H1 (cell line): Measurements from ENCODE around the gene CTNND2. TPM values are rescaled to one million over a fixed set of nuclear protein-coding genes. Genes with fewer than 3 reads are reported as not detected.

ENCODE experiments used
- CTCF ChIA-PET: fragments of 300-600 bp; sonication (Branson Sonifier 250); formaldehyde crosslinking; loops from one replicate; lab custom pipeline; 2021; ENCODE audit not compliant: partially characterized antibody; lab: Charles Lee
- POLR2A ChIA-PET: fragments of 300-600 bp; sonication (Branson Sonifier 250); formaldehyde crosslinking; loops from one replicate; lab custom pipeline; 2021; ENCODE audit warnings: inconsistent platforms; ENCODE audit not compliant: partially characterized antibody; lab: Charles Lee
- DNase-seq, 2 experiments: peaks; one replicate each; pipeline versions ENCODE4 v3.0.0 to v3.0.0-alpha.2; 2010 to 2022; ENCODE audit warnings: low spot score in 2 of 2, low read depth in 1 of 2, mixed read lengths in 1 of 2
- FAIRE-seq: peaks from 2 replicates; lab custom pipeline; 2011; peaks lifted over from hg19 to GRCh38; lab: Jason Lieb, UNC
- H2AFZ ChIP-seq: 2 replicates; pipeline ENCODE4 v1.8.1; 2012; ENCODE audit warnings: low read length, inconsistent platforms
- H2AK5ac ChIP-seq: 2 replicates; pipeline ENCODE4 v1.6.1; 2013; ENCODE audit warnings: low read depth, low read length
- H2BK120ac ChIP-seq: replicated peaks from 2 replicates; pipeline ENCODE3; 2013; ENCODE audit warnings: low read depth, low read length, inconsistent platforms
- H2BK12ac ChIP-seq: 2 replicates; pipeline ENCODE4 v1.6.1; 2013; ENCODE audit warnings: low read depth, low read length
- H2BK15ac ChIP-seq: 2 replicates; pipeline ENCODE4 v1.6.1; 2013; ENCODE audit warnings: low read length
- H2BK20ac ChIP-seq: 2 replicates; pipeline ENCODE4 v1.6.1; 2013; ENCODE audit warnings: low read length
- H2BK5ac ChIP-seq: 2 replicates; pipeline ENCODE4 v1.6.1; 2013; ENCODE audit warnings: low read depth, low read length
- H3K14ac ChIP-seq: 2 replicates; pipeline ENCODE4 v1.6.1; 2013; ENCODE audit warnings: inconsistent platforms; ENCODE audit not compliant: insufficient read length
- H3K18ac ChIP-seq: 2 replicates; pipeline ENCODE4 v1.6.1; 2013; ENCODE audit warnings: low read length; ENCODE audit errors: extremely low read depth
- H3K23ac ChIP-seq: 2 replicates; pipeline ENCODE4 v1.6.1; 2013; ENCODE audit warnings: inconsistent platforms; ENCODE audit not compliant: insufficient read length
- H3K23me2 ChIP-seq: 2 replicates; pipeline ENCODE4 v1.6.1; 2013; ENCODE audit warnings: low read depth, low read length
- H3K27ac ChIP-seq: 2 replicates; pipeline ENCODE4 v1.6.1; 2011; ENCODE audit warnings: low read depth, low read length, inconsistent platforms
- H3K27me3 ChIP-seq, 4 experiments: replicated peaks in 1 of 4; 1 replicate in 1 of 4; 2 replicates in 3 of 4; pipeline versions ENCODE4 v1.6.1 to v1.8.1; 2011 to 2013; ENCODE audit warnings: low read length in 3 of 4, mild to moderate bottlenecking in 3 of 4, inconsistent platforms in 2 of 4, mixed read lengths in 2 of 4, moderate library complexity in 1 of 4; ENCODE audit not compliant: control insufficient read depth in 3 of 4, insufficient read depth in 3 of 4; ENCODE audit errors: extremely low read depth in 1 of 4
- H3K36me3 ChIP-seq, 4 experiments: 2 replicates each; pipeline versions ENCODE4 v1.6.1 to v1.8.1; 2011 to 2013; ENCODE audit warnings: mild to moderate bottlenecking in 4 of 4, low read length in 3 of 4, moderate library complexity in 2 of 4, control low read depth in 1 of 4, inconsistent platforms in 1 of 4; ENCODE audit not compliant: insufficient read depth in 4 of 4, control insufficient read depth in 2 of 4
- H3K4ac ChIP-seq: replicated peaks from 2 replicates; pipeline ENCODE3; 2013; ENCODE audit warnings: low read length, low read depth, mixed read lengths, inconsistent platforms; ENCODE audit not compliant: insufficient read length
- H3K4me1 ChIP-seq, 4 experiments: replicated peaks in 1 of 4; 1 replicate in 1 of 4; 2 replicates in 3 of 4; pipeline versions ENCODE4 v1.6.1 to v1.8.1; 2011 to 2013; ENCODE audit warnings: low read length in 3 of 4, inconsistent platforms in 2 of 4, mixed read lengths in 1 of 4; ENCODE audit not compliant: insufficient read depth in 4 of 4, control insufficient read depth in 3 of 4
- H3K4me2 ChIP-seq, 2 experiments: 2 replicates each; pipeline versions ENCODE4 v1.6.1 to v1.8.1; 2011 to 2013; ENCODE audit warnings: low read depth in 2 of 2, low read length in 2 of 2, control low read depth in 1 of 2, inconsistent platforms in 1 of 2, mild to moderate bottlenecking in 1 of 2; ENCODE audit not compliant: insufficient read depth in 1 of 2
- H3K4me3 ChIP-seq, 4 experiments: fragments of 200-600, 300-600 bp in 1 of 4; sonication (generic), shearing (Covaris generic), sonication (Bioruptor Twin) in 1 of 4; 2 replicates each; pipeline versions ENCODE4 v1.5.1 to v1.8.1; 2011 to 2016; ENCODE audit warnings: low read length in 4 of 4, low read depth in 3 of 4, control low read depth in 2 of 4, inconsistent platforms in 2 of 4, mild to moderate bottlenecking in 2 of 4, mixed read lengths in 1 of 4, moderate library complexity in 1 of 4; ENCODE audit not compliant: insufficient read depth in 2 of 4; ENCODE audit errors: extremely low read depth in 1 of 4
- H3K56ac ChIP-seq: replicated peaks from 2 replicates; pipeline ENCODE3; 2013; ENCODE audit warnings: low read depth, mild to moderate bottlenecking, mixed read lengths, low read length, inconsistent platforms; ENCODE audit not compliant: insufficient read length
- H3K79me1 ChIP-seq: 2 replicates; pipeline ENCODE4 v1.6.1; 2013; ENCODE audit warnings: low read depth, low read length, control low read depth
- H3K79me2 ChIP-seq, 2 experiments: 2 replicates each; pipeline versions ENCODE4 v1.6.1 to v1.8.1; 2012 to 2013; ENCODE audit warnings: low read length in 2 of 2, mild to moderate bottlenecking in 2 of 2, inconsistent platforms in 1 of 2; ENCODE audit not compliant: insufficient read depth in 2 of 2, control insufficient read depth in 1 of 2
- H3K9ac ChIP-seq, 4 experiments: replicated peaks in 1 of 4; 1 replicate in 1 of 4; 2 replicates in 3 of 4; pipeline versions ENCODE4 v1.6.1 to v1.8.1; 2011 to 2013; ENCODE audit warnings: low read depth in 3 of 4, low read length in 3 of 4, control low read depth in 2 of 4, mild to moderate bottlenecking in 2 of 4, moderate library complexity in 2 of 4, inconsistent platforms in 1 of 4; ENCODE audit errors: extremely low read depth in 1 of 4
- H3K9me3 ChIP-seq, 2 experiments: 2 replicates each; pipeline versions ENCODE4 v1.6.1 to v1.8.1; 2012 to 2013; ENCODE audit warnings: mild to moderate bottlenecking in 2 of 2, moderate library complexity in 2 of 2, control low read depth in 1 of 2, inconsistent platforms in 1 of 2, low read depth in 1 of 2, low read length in 1 of 2, mixed read lengths in 1 of 2; ENCODE audit not compliant: insufficient read depth in 2 of 2
- H4K20me1 ChIP-seq, 2 experiments: replicated peaks in 1 of 2; 2 replicates each; pipeline versions ENCODE3 to v1.8.1; 2011 to 2013; ENCODE audit warnings: inconsistent platforms in 2 of 2, low read length in 2 of 2, mild to moderate bottlenecking in 1 of 2; ENCODE audit not compliant: insufficient read depth in 2 of 2, control insufficient read depth in 1 of 2
- H4K5ac ChIP-seq: 2 replicates; pipeline ENCODE4 v1.6.1; 2013; ENCODE audit warnings: low read length, low read depth, mixed read lengths, inconsistent platforms; ENCODE audit not compliant: insufficient read length
- H4K8ac ChIP-seq: 2 replicates; pipeline ENCODE4 v1.8.0; 2013; ENCODE audit warnings: mild to moderate bottlenecking, moderate library complexity, low read length, inconsistent platforms; ENCODE audit not compliant: insufficient read depth; ENCODE audit errors: extremely low read depth
- H4K91ac ChIP-seq: replicated peaks from 2 replicates; pipeline ENCODE3; 2013; ENCODE audit warnings: low read length, mixed read lengths, inconsistent platforms; ENCODE audit not compliant: insufficient read length
- CBX8 ChIP-seq: fragments of 300-800, 300-1000 bp; sonication (generic); IDR thresholded peaks from 2 replicates; pipeline ENCODE4 v1.7.1; 2016; ENCODE audit warnings: low read depth, low read length, borderline replicate concordance
- CHD2 ChIP-seq: IDR thresholded peaks from 2 replicates; pipeline ENCODE4 v1.6.1; 2012; ENCODE audit warnings: low read length, improper control_type of control experiment
- EGR1 ChIP-seq: IDR thresholded peaks from 2 replicates; pipeline ENCODE4 v1.6.1; 2011; ENCODE audit warnings: low read depth, low read length, borderline replicate concordance
- EP300 ChIP-seq, 2 experiments: IDR thresholded peaks; 1 replicate in 1 of 2; 2 replicates in 1 of 2; pipeline ENCODE4 v1.6.1; 2011 to 2012; ENCODE audit warnings: low read depth in 2 of 2, low read length in 2 of 2, mild to moderate bottlenecking in 2 of 2, borderline replicate concordance in 1 of 2, inconsistent platforms in 1 of 2, moderate library complexity in 1 of 2
- RBBP5 ChIP-seq: IDR thresholded peaks from 2 replicates; pipeline ENCODE4 v1.7.1; 2012; ENCODE audit warnings: low read depth, mild to moderate bottlenecking, inconsistent platforms, low read length, moderate library complexity, borderline replicate concordance
- SP2 ChIP-seq: IDR thresholded peaks from 2 replicates; pipeline ENCODE4 v1.6.1; 2012; ENCODE audit warnings: mild to moderate bottlenecking, low read length, inconsistent platforms
- TEAD4 ChIP-seq: IDR thresholded peaks from 2 replicates; pipeline ENCODE4 v1.6.1; 2012; ENCODE audit warnings: low read depth, low read length, inconsistent platforms, mixed read lengths
- WGBS, 2 experiments: shearing (Covaris generic) in 1 of 2; methylation state at CpG; one replicate each; pipeline versions ENCODE4 v1.1.6 to v1.1.7; 2013 to 2015; ENCODE audit warnings: low lambda C conversion rate in 2 of 2, mixed read lengths in 2 of 2, inconsistent platforms in 1 of 2, low coverage in 1 of 2, missing lambda C conversion rate in 1 of 2; ENCODE audit not compliant: insufficient replicate concordance in 2 of 2, insufficient coverage in 1 of 2, insufficient read length in 1 of 2; ENCODE audit errors: extremely low coverage in 1 of 2, missing lambda C conversion rate in 1 of 2; 5-methylcytosine and 5-hydroxymethylcytosine counted together
- polyA plus RNA-seq, 7 experiments: library from polyadenylated mRNA; depleted of rRNA in 3 of 7; stranded (reverse) in 5 of 7; unstranded in 2 of 7; fragments of >200 nt in 5 of 7; fragments of 200-250 nt in 2 of 7; gene quantifications; 1 replicate in 5 of 7; 2 replicates in 1 of 7; 4 replicates in 1 of 7; pipeline versions ENCODE4 v1.2.1 to v1.2.3, GENCODE V29; 2011 to 2013; ENCODE audit warnings: missing spikeins in 2 of 7, mixed read lengths in 2 of 7
- total RNA-seq: library from RNA; stranded (reverse); fragmentation: NEBNext Ultra II Directional; extraction: Animal tissue kit (Norgen Biotek cat#: 25700); gene quantifications from 2 replicates; pipeline ENCODE4 v1.2.1, GENCODE V29; 2021

Gene CTNND2
- total and polyA plus RNA-seq, 2 of the 8 experiments (the other 6 are each of a cell fraction or from before 2014, with no cell fraction given) = 7.4 to 14.2 TPM

DNA sequence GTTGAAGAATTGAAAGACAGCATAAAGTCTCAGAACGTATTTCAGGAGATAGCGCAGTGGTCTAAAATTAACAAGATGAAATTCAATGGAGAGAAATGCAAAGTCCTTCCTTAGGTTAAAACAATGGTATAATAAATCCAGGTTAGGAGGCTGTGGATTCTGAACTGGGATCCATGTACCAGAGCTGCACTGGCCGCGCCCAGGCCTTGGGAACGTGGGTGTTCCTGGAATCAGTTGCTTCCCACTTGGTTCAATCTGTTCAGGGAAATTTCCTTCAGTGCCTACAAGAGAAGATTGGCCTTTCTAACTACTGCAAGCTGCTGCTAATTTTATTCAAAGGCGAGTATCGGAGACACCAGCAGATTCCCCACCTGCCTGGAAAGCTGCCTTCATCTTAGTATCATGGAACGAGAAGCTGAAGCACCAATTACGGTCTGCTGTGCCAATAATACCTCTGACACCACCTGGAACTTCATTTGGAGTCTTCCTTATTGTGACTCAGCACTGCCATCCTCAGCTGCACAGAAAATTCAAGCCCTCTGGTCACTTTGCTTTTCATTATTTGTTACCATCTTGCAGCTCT, 14.3 kb upstream of the CTNND2 start:
- no peak for DNase-seq
- 92% methylated on average over 9 of the region's 9 CpGs; no CpG with 5 or more reads in 1 of the 2 experiments for WGBS, 2 experiments
- no peak overlapping the region for H4K91ac ChIP-seq
- no peaks in the 10 kb centered on the region for H3K9me3 ChIP-seq
- H3K27ac ChIP-seq = no peak overlapping the region
- no peak overlapping the region for H3K4ac ChIP-seq
- ChIA-PET POLR2A (no interaction called here), CTCF (interaction anchor here (0.6 to 2.1 kb wide), 4 partner anchors 10 to 685 kb away, joined by 3 to 8 read pairs (median 4); no protein-coding TSS in a partner anchor)
- no peak overlapping the region for H4K8ac ChIP-seq
- no peak overlapping the region for H2BK12ac ChIP-seq
- H2BK120ac ChIP-seq = no peak overlapping the region
- no peak overlapping the region for H4K5ac ChIP-seq
- no peaks in the 10 kb centered on the region for H3K4me1 ChIP-seq
- H2BK15ac ChIP-seq = no peak overlapping the region
- no peaks in the 10 kb centered on the region; a peak in 1 of 8 replicates for H3K36me3 ChIP-seq
- H3K79me1 ChIP-seq = no peaks in the 10 kb centered on the region
- FAIRE-seq = no peak
- no peak overlapping the region for H2BK5ac ChIP-seq
- no peak overlapping the region for H3K56ac ChIP-seq
- no peaks in the 10 kb centered on the region for H4K20me1 ChIP-seq
- H3K23ac ChIP-seq = no peak overlapping the region
- no peak overlapping the region for H3K18ac ChIP-seq
- no peak overlapping the region for H2BK20ac ChIP-seq
- H3K79me2 ChIP-seq = no peaks in the 10 kb centered on the region
- peak overlapping the region; percentile 82 for H2AFZ ChIP-seq
- H3K14ac ChIP-seq = no peak overlapping the region
- H3K9ac ChIP-seq = no peak overlapping the region
- no peak overlapping the region for H3K4me3 ChIP-seq
- no peak overlapping the region for H3K4me2 ChIP-seq
- no peaks in the 10 kb centered on the region for H3K27me3 ChIP-seq
- no peaks in the 10 kb centered on the region for H3K23me2 ChIP-seq
- no peak overlapping the region for H2AK5ac ChIP-seq
- TF ChIP-seq EP300 (IDR thresholded peaks at IDR 0.05; ENCODE audit: borderline replicate concordance in 1 of 2, low read depth in 2 of 2, low read length in 2 of 2) (no peak), EGR1 (no peak), CHD2 (no peak), RBBP5 (no peak), TEAD4 (no peak), CBX8 (no peak), SP2 (no peak)
